GM12878 (cell line): ENCODE measurements around the gene TP53I11. TPM values are rescaled to one million over a fixed set of nuclear protein-coding genes. Genes with fewer than 3 reads are reported as not detected.

Source experiments
- ATAC-seq: fragments of 200-7000 bp; cut with Tn5 transposase; 3 replicates; pipeline ENCODE4 v1.9.1; 2020; ENCODE audit warnings: mild to moderate bottlenecking, moderate library complexity
- BruUV-seq: library from RNA; stranded (reverse); fragments of 400-500 nt; replicated peaks from 2 replicates; lab custom pipeline; 2021; lab: Mats Ljungman, UMichigan
- CTCF ChIA-PET: fragments of 300-600 bp; sonication (Branson Sonifier 250); formaldehyde crosslinking; extraction: SDS; loops from one replicate; lab custom pipeline; 2021; ENCODE audit warnings: inconsistent platforms; lab: Yijun Ruan, JAX
- POLR2A ChIA-PET: fragments of 350-600 bp; formaldehyde crosslinking; extraction: SDS; loops from one replicate; lab custom pipeline; 2021; ENCODE audit warnings: inconsistent platforms; lab: Charles Lee
- RAD21 ChIA-PET: fragments of 300-600 bp; sonication (Branson Sonifier 250); formaldehyde crosslinking; loops from one replicate; lab custom pipeline; 2023; ENCODE audit warnings: antibody characterized with exemption; ENCODE audit not compliant: unreplicated experiment; lab: Charles Lee
- SMC1A ChIA-PET: fragments of 300-600 bp; sonication (Branson Sonifier 250); formaldehyde crosslinking; loops from one replicate; lab custom pipeline; 2023; ENCODE audit not compliant: unreplicated experiment, uncharacterized antibody; lab: Charles Lee
- DNase-seq: peaks from one replicate; pipeline ENCODE4 v3.0.0-alpha.2; 2011; ENCODE audit warnings: low read depth, low spot score
- FAIRE-seq: peaks from 3 replicates; lab custom pipeline; 2011; peaks lifted over from hg19 to GRCh38; lab: Jason Lieb, UNC
- H2AFZ ChIP-seq: 2 replicates; pipeline ENCODE4 v1.6.0; 2011; ENCODE audit warnings: low read depth, low read length, control low read depth; ENCODE audit not compliant: control insufficient read depth
- H3K27ac ChIP-seq: 2 replicates; pipeline ENCODE4 v1.5.1; 2011; ENCODE audit warnings: control low read depth; ENCODE audit not compliant: control insufficient read depth, insufficient read depth
- H3K27me3 ChIP-seq, 2 experiments: replicated peaks in 1 of 2; 2 replicates each; pipeline versions ENCODE4 v1.6.0 to v1.6.1; 2011; ENCODE audit warnings: low read length in 1 of 2; ENCODE audit not compliant: control insufficient read depth in 2 of 2, insufficient read depth in 2 of 2
- H3K36me3 ChIP-seq, 2 experiments: 2 replicates each; pipeline ENCODE4 v1.5.1; 2011; ENCODE audit warnings: low read length in 1 of 2; ENCODE audit not compliant: control insufficient read depth in 2 of 2, insufficient read depth in 2 of 2
- H3K4me1 ChIP-seq: 2 replicates; pipeline ENCODE4 v1.6.1; 2011; ENCODE audit warnings: mild to moderate bottlenecking, low read length, moderate library complexity, mixed read lengths; ENCODE audit not compliant: control insufficient read depth, insufficient read depth
- H3K4me2 ChIP-seq: 2 replicates; pipeline ENCODE4 v1.6.0; 2011; ENCODE audit warnings: control low read depth; ENCODE audit not compliant: control insufficient read depth, insufficient read depth
- H3K4me3 ChIP-seq: fragments of 200-600 bp; sonication (generic); 2 replicates; pipeline ENCODE4 v1.5.1; 2016
- H3K79me2 ChIP-seq: 2 replicates; pipeline ENCODE4 v1.6.0; 2011; ENCODE audit warnings: low read length; ENCODE audit not compliant: control insufficient read depth, insufficient read depth
- H3K9ac ChIP-seq: 2 replicates; pipeline ENCODE4 v1.8.0; 2011; ENCODE audit warnings: low read length, control low read depth, mixed read lengths; ENCODE audit not compliant: control insufficient read depth, insufficient read depth
- H3K9me3 ChIP-seq: replicated peaks from 3 replicates; pipeline ENCODE4 v1.5.1; 2011; ENCODE audit warnings: mild to moderate bottlenecking, low read length; ENCODE audit not compliant: control insufficient read depth, insufficient read depth
- H4K20me1 ChIP-seq: 2 replicates; pipeline ENCODE4 v1.6.0; 2011; ENCODE audit not compliant: control insufficient read depth, insufficient read depth
- HCFC1 ChIP-seq: fragments of 150-350 bp; IDR thresholded peaks from 2 replicates; pipeline ENCODE4 v1.6.1; 2014; ENCODE audit warnings: low read length
- KAT2A ChIP-seq: conservative IDR thresholded peaks from 2 replicates; pipeline ENCODE4 v1.6.1; 2011; ENCODE audit warnings: low read depth, low read length; ENCODE audit not compliant: control insufficient read depth
- MTA3 ChIP-seq: IDR thresholded peaks from 2 replicates; pipeline ENCODE4 v1.6.1; 2012; ENCODE audit warnings: low read length, inconsistent platforms, borderline replicate concordance
- MYB ChIP-seq: fragments of 150-350 bp; IDR thresholded peaks from 2 replicates; pipeline ENCODE4 v1.6.1; 2014; ENCODE audit warnings: mild to moderate bottlenecking, low read depth, low read length, borderline replicate concordance
- NR2C2 ChIP-seq: IDR thresholded peaks from 2 replicates; pipeline ENCODE4 v1.6.1; 2011; ENCODE audit warnings: borderline replicate concordance, low read depth; ENCODE audit not compliant: control insufficient read depth, insufficient read length
- SMAD5 ChIP-seq: IDR thresholded peaks from 2 replicates; pipeline ENCODE4 v1.6.1; 2016; ENCODE audit warnings: antibody characterized with exemption, low read depth
- WGBS: methylation state at CpG from one replicate; pipeline ENCODE4 v1.1.6; 2016; ENCODE audit warnings: low lambda C conversion rate; ENCODE audit not compliant: insufficient replicate concordance, insufficient coverage; ENCODE audit errors: missing lambda C conversion rate; 5-methylcytosine and 5-hydroxymethylcytosine counted together
- in situ Hi-C: fragments of 300-500 bp; cut with MboI; formaldehyde crosslinking; loops from 9 replicates; pipeline ENCODE4 v1.14.3; 2018; ENCODE audit warnings: mixed read lengths
- intact Hi-C: fragments of 100-400 bp; cut with micrococcal nuclease; formaldehyde crosslinking; loops from one replicate; pipeline ENCODE4 v1.14.2; 2022; ENCODE audit not compliant: unreplicated experiment
- polyA plus RNA-seq, 11 experiments: library from polyadenylated mRNA; depleted of rRNA in 4 of 11; unstranded in 6 of 11; stranded (reverse) in 5 of 11; fragments of >200 nt; fragmentation: Nextera tagmentation in 4 of 11; fragmentation: Illumina TruSeq in 1 of 11; extraction: Ambion mirVana in 4 of 11; extraction: Trizol in 1 of 11; gene quantifications; 1 replicate in 1 of 11; 2 replicates in 10 of 11; pipeline versions ENCODE4 v1.2.1 to v1.2.3, GENCODE V29; 2011 to 2016; ENCODE audit warnings: inconsistent platforms in 2 of 11, missing spikeins in 2 of 11, low read depth in 1 of 11
- total RNA-seq, 4 experiments: library from RNA; depleted of rRNA in 3 of 4; stranded (reverse); fragments of >200 nt in 3 of 4; fragmentation: Illumina TruSeq in 1 of 4; extraction: Trizol in 1 of 4; gene quantifications; 2 replicates each; pipeline versions ENCODE4 v1.2.1 to v1.2.3, GENCODE V29; 2013 to 2021
- TF ChIP-seq, protein P1 (sequence below): fragments of 450-650 bp; IDR thresholded peaks from 2 replicates; pipeline ENCODE4 v1.6.1; 2017; ENCODE audit warnings: antibody characterized with exemption, mild to moderate bottlenecking, moderate library complexity

The TP53I11 gene
- total and polyA plus RNA-seq, 10 of the 15 experiments (the other 5 are each of a cell fraction or from before 2014, with no cell fraction given), result 0.03 to 0.28 (median 0.17) TPM; not detected in 3

DNA sequence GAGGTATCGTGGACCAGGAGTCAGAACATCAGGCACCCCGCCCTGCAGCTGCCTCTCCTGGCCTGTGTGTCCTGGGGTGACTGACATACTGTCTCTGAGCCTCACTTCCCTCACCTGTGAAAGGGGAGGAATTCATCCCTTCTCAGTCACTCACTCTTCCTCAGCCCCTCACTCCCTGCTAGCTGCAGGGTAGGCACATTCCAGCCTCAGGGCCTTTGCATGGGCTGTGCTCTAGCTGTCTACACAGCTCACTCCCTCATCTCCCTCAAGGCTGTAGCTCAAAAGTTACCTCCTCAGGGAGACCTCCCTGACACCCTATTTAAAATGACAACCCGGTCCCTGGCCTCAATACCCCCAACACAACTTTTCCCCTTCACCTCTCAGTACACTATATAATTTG, 2.5 kb downstream of the TP53I11 start:
- no peaks in the 10 kb centered on the region for H3K79me2 ChIP-seq
- peaks cover 6% of the 10 kb centered on the region for H3K4me1 ChIP-seq
- intact Hi-C loops, result no loop called here
- H3K27ac ChIP-seq, result no peak overlapping the region
- ChIA-PET POLR2A (no interaction called here), RAD21 (no interaction called here), CTCF (interaction anchor here (0.5 to 1.7 kb wide), 4 partner anchors 16 to 896 kb away, joined by 3 to 5 read pairs (median 4); no protein-coding TSS in a partner anchor), SMC1A (interaction anchor here (1.0 kb wide), 1 partner anchor 12 kb away, joined by 3 read pairs; no protein-coding TSS in a partner anchor)
- DNase-seq (no peak), ATAC-seq (no peak), FAIRE-seq (no peak)
- TF ChIP-seq, protein P1, sequence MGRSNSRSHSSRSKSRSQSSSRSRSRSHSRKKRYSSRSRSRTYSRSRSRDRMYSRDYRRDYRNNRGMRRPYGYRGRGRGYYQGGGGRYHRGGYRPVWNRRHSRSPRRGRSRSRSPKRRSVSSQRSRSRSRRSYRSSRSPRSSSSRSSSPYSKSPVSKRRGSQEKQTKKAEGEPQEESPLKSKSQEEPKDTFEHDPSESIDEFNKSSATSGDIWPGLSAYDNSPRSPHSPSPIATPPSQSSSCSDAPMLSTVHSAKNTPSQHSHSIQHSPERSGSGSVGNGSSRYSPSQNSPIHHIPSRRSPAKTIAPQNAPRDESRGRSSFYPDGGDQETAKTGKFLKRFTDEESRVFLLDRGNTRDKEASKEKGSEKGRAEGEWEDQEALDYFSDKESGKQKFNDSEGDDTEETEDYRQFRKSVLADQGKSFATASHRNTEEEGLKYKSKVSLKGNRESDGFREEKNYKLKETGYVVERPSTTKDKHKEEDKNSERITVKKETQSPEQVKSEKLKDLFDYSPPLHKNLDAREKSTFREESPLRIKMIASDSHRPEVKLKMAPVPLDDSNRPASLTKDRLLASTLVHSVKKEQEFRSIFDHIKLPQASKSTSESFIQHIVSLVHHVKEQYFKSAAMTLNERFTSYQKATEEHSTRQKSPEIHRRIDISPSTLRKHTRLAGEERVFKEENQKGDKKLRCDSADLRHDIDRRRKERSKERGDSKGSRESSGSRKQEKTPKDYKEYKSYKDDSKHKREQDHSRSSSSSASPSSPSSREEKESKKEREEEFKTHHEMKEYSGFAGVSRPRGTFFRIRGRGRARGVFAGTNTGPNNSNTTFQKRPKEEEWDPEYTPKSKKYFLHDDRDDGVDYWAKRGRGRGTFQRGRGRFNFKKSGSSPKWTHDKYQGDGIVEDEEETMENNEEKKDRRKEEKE, result no peak
- TF ChIP-seq KAT2A (no peak), NR2C2 (no peak), SMAD5 (no peak), HCFC1 (no peak), MTA3 (no peak), MYB (no peak)
- in situ Hi-C loops, result loop anchor here (25.0 kb wide), 1 partner anchor 389 kb away; no protein-coding TSS in a partner anchor
- WGBS, result 25% methylated on average over 1 of the region's 3 CpGs
- H3K9ac ChIP-seq, result no peak overlapping the region
- H4K20me1 ChIP-seq, result peaks cover 2% of the 10 kb centered on the region; the same call in 1 of the 2 replicates
- no peak overlapping the region for H2AFZ ChIP-seq
- no peak overlapping the region for H3K4me3 ChIP-seq
- no TSS peak for BruUV-seq
- H3K9me3 ChIP-seq, result peaks cover 2% of the 10 kb centered on the region; the same call in 1 of the 3 replicates
- H3K36me3 ChIP-seq, result no peaks in the 10 kb centered on the region
- H3K27me3 ChIP-seq, result peaks cover 0 to 6% of the 10 kb centered on the region in 2 experiments; a peak in 3 of 4 replicates
- H3K4me2 ChIP-seq, result no peak overlapping the region
